Vagina (tissue), 2 donors: ENCODE measurements around the gene TM9SF3.

Experiments
- CTCF ChIP-seq, 3 experiments: fragments of 450-650 bp in 2 of 3; fragments of 200-600 bp in 1 of 3; sonication (generic) in 1 of 3; IDR thresholded peaks; one replicate each; pipeline ENCODE4 v1.5.1; 2017 to 2019; ENCODE audit warnings: antibody characterized with exemption in 3 of 3, mild to moderate bottlenecking in 2 of 3, moderate library complexity in 2 of 3
- POLR2A ChIP-seq, 2 donors: fragments of 450-650 bp; IDR thresholded peaks; one replicate each; pipeline ENCODE4 v1.6.1; 2017; ENCODE audit warnings: antibody characterized with exemption in 2 of 2, mild to moderate bottlenecking in 2 of 2, moderate library complexity in 2 of 2
- POLR2AphosphoS5 ChIP-seq, 2 donors: sonication (generic); formaldehyde crosslinking; IDR thresholded peaks; one replicate each; pipeline ENCODE4 v1.9.0; 2017; ENCODE audit warnings: antibody characterized with exemption in 2 of 2, mild to moderate bottlenecking in 2 of 2, low read depth in 1 of 2; ENCODE audit not compliant: insufficient read depth in 1 of 2

DNA sequence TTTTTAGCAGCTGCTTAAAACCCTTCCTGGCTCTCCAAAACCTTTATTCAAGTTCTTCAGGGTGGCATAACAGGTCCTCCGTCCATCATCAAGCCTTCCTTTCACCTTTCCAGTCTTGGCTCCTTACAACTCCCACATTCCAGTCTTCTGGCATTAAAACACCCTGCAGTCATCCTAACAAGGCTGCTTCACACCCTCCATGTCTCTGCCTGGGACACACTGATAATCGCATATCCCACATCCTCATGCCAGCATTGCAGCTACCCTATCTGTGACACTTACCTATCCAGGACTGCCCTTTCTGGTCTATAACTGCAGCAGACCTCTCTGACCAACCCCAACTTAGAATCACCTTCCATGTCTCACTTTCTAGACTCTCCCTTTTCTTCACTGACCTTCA, 70.5 kb downstream of the TM9SF3 start:
- TF ChIP-seq CTCF (IDR thresholded peaks at IDR 0.05) (no peak), POLR2AphosphoS5 (IDR thresholded peaks at IDR 0.05; ENCODE audit: insufficient read depth in 1 of 2, low read depth in 1 of 2) (no peak), POLR2A (IDR thresholded peaks at IDR 0.05) (no peak)
